ENCODE measurements around the gene ACE2. TPM values are rescaled to one million over a fixed set of nuclear protein-coding genes. Genes with fewer than 3 reads are reported as not detected.

ACE2 gene
- total RNA-seq, 1 experiment from 2014 or later, result not detected

DNA sequence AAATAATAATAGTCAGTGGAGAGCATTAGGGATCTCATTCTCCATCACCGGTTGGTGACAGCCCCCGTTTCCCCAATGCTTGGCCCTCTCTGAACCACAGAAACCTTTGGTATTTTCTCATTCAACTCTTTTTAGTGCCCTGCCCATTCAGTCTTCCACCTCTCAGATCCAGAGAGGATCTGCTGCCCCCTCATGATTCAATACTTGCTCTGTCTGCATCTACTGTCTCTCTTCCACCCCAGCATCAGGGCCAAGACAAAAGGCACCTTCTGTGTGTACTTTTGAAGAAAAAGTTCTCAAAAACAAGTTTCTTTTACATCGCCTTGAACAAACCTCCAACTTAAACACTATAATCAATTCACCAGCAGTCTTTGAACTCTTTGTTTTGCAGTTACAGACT lies 44.5 kb upstream of the ACE2 start:
- no peaks in the 10 kb centered on the region for H3K36me3 Mint-ChIP-seq (ENCODE audit: insufficient read depth in 1 of 3, low read depth in 3 of 3)
- no peak overlapping the region for H3K4me2 ChIP-seq (ENCODE audit: insufficient read depth, insufficient read length, low read length)
- no peaks in the 10 kb centered on the region for H3K23me2 ChIP-seq (ENCODE audit: insufficient read length, low read depth, low read length, poor library complexity, severe bottlenecking)
- H3T11ph ChIP-seq (ENCODE audit: low read length), result no peak overlapping the region
- H2BK15ac ChIP-seq (ENCODE audit: low read depth, low read length), result no peak overlapping the region
- no peak overlapping the region for H2BK5ac ChIP-seq (ENCODE audit: insufficient read length, low read length)
- no peaks in the 10 kb centered on the region for H3K9me3 Mint-ChIP-seq
- H3K23ac ChIP-seq (ENCODE audit: insufficient read length, low read depth, low read length), result no peak overlapping the region
- no peaks in the 10 kb centered on the region for H3K4me1 ChIP-seq (ENCODE audit: insufficient read depth, low read length)
- no peak overlapping the region for H2AK5ac ChIP-seq (ENCODE audit: insufficient read length, low read length)
- H3K27me3 ChIP-seq (ENCODE audit: insufficient read depth, low read length), result no peaks in the 10 kb centered on the region
- no peak overlapping the region for H3K4me3 Mint-ChIP-seq
- H3K14ac ChIP-seq (ENCODE audit: insufficient read depth, low read length), result no peak overlapping the region
- peaks cover 7 to 10% of the 10 kb centered on the region in 2 experiments for H3K4me1 Mint-ChIP-seq
- no peak overlapping the region for H2BK12ac ChIP-seq (ENCODE audit: insufficient read length, low read depth, low read length)
- no peak for DNase-seq
- no peak overlapping the region for H3K18ac ChIP-seq (ENCODE audit: insufficient read length, low read depth, low read length)
- no peak overlapping the region for H4K91ac ChIP-seq (ENCODE audit: insufficient read length, low read depth, low read length)
- H3K27ac ChIP-seq (ENCODE audit: insufficient read length, low read depth, low read length), result no peak overlapping the region
- H4K5ac ChIP-seq (ENCODE audit: insufficient read length, low read depth, low read length), result no peak overlapping the region
- H3K79me1 ChIP-seq (ENCODE audit: insufficient read depth, low read depth, low read length, poor library complexity, severe bottlenecking), result no peaks in the 10 kb centered on the region
- H3K4ac ChIP-seq (ENCODE audit: low read depth, low read length), result no peak overlapping the region
- TF ChIP-seq, protein P1, sequence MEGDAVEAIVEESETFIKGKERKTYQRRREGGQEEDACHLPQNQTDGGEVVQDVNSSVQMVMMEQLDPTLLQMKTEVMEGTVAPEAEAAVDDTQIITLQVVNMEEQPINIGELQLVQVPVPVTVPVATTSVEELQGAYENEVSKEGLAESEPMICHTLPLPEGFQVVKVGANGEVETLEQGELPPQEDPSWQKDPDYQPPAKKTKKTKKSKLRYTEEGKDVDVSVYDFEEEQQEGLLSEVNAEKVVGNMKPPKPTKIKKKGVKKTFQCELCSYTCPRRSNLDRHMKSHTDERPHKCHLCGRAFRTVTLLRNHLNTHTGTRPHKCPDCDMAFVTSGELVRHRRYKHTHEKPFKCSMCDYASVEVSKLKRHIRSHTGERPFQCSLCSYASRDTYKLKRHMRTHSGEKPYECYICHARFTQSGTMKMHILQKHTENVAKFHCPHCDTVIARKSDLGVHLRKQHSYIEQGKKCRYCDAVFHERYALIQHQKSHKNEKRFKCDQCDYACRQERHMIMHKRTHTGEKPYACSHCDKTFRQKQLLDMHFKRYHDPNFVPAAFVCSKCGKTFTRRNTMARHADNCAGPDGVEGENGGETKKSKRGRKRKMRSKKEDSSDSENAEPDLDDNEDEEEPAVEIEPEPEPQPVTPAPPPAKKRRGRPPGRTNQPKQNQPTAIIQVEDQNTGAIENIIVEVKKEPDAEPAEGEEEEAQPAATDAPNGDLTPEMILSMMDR (conservative IDR thresholded peaks at IDR 0.05), result peak; percentile 30; the same call in 1 of the 3 replicates
- no peak overlapping the region for H2BK20ac ChIP-seq (ENCODE audit: low read depth, low read length, poor library complexity, severe bottlenecking)
- H2BK120ac ChIP-seq (ENCODE audit: low read depth, low read length, poor library complexity, severe bottlenecking), result no peak overlapping the region
- no peak overlapping the region for H2AFZ ChIP-seq (ENCODE audit: low read length)
- H3K9me3 ChIP-seq (ENCODE audit: control insufficient read depth, low read depth, low read length), result no peaks in the 10 kb centered on the region
- H3K56ac ChIP-seq (ENCODE audit: insufficient read length, low read depth, low read length), result no peak overlapping the region
- WGBS (ENCODE audit: extremely low coverage, insufficient read length, low lambda C conversion rate), result no CpG with 5 or more reads among the region's 3 CpGs
- H4K8ac ChIP-seq (replicated peaks; ENCODE audit: insufficient read length, low read depth, low read length), result no peak overlapping the region
- peak overlapping the region in 1 of 3 experiments; percentile 37; a peak in 1 of 7 replicates for H3K27ac Mint-ChIP-seq
- no peak overlapping the region for H3K9ac ChIP-seq (ENCODE audit: extremely low read depth, insufficient read length, low read length)
- no peaks in the 10 kb centered on the region for H3K79me2 ChIP-seq (ENCODE audit: insufficient read depth, low read length)
- H3K27me3 Mint-ChIP-seq (ENCODE audit: low read depth), result no peaks in the 10 kb centered on the region
- no peaks in the 10 kb centered on the region for H4K20me1 ChIP-seq (ENCODE audit: control insufficient read depth, insufficient read depth, insufficient read length)

Data from H9 (cell line).